H1 (cell line): ENCODE data around the gene TPO. TPM values are rescaled to one million over a fixed set of nuclear protein-coding genes. Genes with fewer than 3 reads are reported as not detected.

Experiments used
- CBX5 ChIP-seq: fragments of 300-800, 300-1000 bp; sonication (generic); IDR thresholded peaks from 2 replicates; pipeline ENCODE4 v1.7.1; 2016; ENCODE audit warnings: antibody characterized with exemption, low read length, low read depth
- HDAC6 ChIP-seq: IDR thresholded peaks from one replicate; pipeline ENCODE4 v1.7.1; 2012; ENCODE audit warnings: low read depth, mild to moderate bottlenecking, inconsistent platforms, low read length, moderate library complexity
- JUN ChIP-seq: IDR thresholded peaks from 2 replicates; pipeline ENCODE4 v1.6.1; 2011; ENCODE audit warnings: low read depth, mild to moderate bottlenecking, improper control_type of control experiment, low read length
- RFX5 ChIP-seq: IDR thresholded peaks from 2 replicates; pipeline ENCODE4 v1.6.1; 2011; ENCODE audit warnings: low read depth, low read length, improper control_type of control experiment, borderline replicate concordance
- TAF7 ChIP-seq: optimal IDR thresholded peaks from 2 replicates; pipeline ENCODE3; 2011; ENCODE audit warnings: low read depth, mild to moderate bottlenecking, inconsistent platforms, low read length, moderate library complexity, borderline replicate concordance
- polyA plus RNA-seq, 7 experiments: library from polyadenylated mRNA; depleted of rRNA in 3 of 7; stranded (reverse) in 5 of 7; unstranded in 2 of 7; fragments of >200 nt in 5 of 7; fragments of 200-250 nt in 2 of 7; gene quantifications; 1 replicate in 5 of 7; 2 replicates in 1 of 7; 4 replicates in 1 of 7; pipeline versions ENCODE4 v1.2.1 to v1.2.3, GENCODE V29; 2011 to 2013; ENCODE audit warnings: missing spikeins in 2 of 7, mixed read lengths in 2 of 7
- total RNA-seq: library from RNA; stranded (reverse); fragmentation: NEBNext Ultra II Directional; extraction: Animal tissue kit (Norgen Biotek cat#: 25700); gene quantifications from 2 replicates; pipeline ENCODE4 v1.2.1, GENCODE V29; 2021

TPO gene
- total and polyA plus RNA-seq, 2 of the 8 experiments (the other 6 are each of a cell fraction or from before 2014, with no cell fraction given) = not detected

- no peak for TF ChIP-seq HDAC6
- TF ChIP-seq TAF7 = no peak
- no peak for TF ChIP-seq CBX5
- no peak for TF ChIP-seq RFX5
- TF ChIP-seq JUN = no peak
- TF ChIP-seq, all 59 proteins: peak for 0
Measured at GRCh38 chr2:1559589-1560175, 146.4 kb downstream of the TPO start (continued).
